Caco-2 (cell line): Measurements from ENCODE around the gene CFAP99. TPM values are rescaled to one million over a fixed set of nuclear protein-coding genes. Genes with fewer than 3 reads are reported as not detected.
A peak's percentile ranks its signal among the peaks of the same experiment; 100 is the strongest.
"Not testable (repeated sequence)": the region's sequence is repeated elsewhere in the genome, so short reads cannot be mapped to it uniquely, and the experiment has no call there.

ENCODE experiments used
- BruUV-seq: library from RNA; stranded (reverse); fragments of 400-500 nt; replicated peaks from 2 replicates; lab custom pipeline; 2021; lab: Mats Ljungman, UMichigan
- CTCF ChIA-PET: fragments of 300-600 bp; sonication (Branson Sonifier 250); formaldehyde crosslinking; loops from one replicate; lab custom pipeline; 2022; ENCODE audit warnings: antibody characterized with exemption; lab: Charles Lee
- POLR2A ChIA-PET: fragments of 300-600 bp; sonication (Branson Sonifier 250); formaldehyde crosslinking; loops from one replicate; lab custom pipeline; 2022; ENCODE audit warnings: antibody characterized with exemption; lab: Charles Lee
- DNase-seq, 2 experiments: peaks; one replicate each; pipeline versions ENCODE4 v3.0.0 to v3.0.0-alpha.2; 2020 to 2022
- H3K27me3 ChIP-seq: replicated peaks from 2 replicates; pipeline ENCODE4 v1.6.0; 2011; ENCODE audit warnings: low read length; ENCODE audit not compliant: control insufficient read depth, insufficient read depth
- H3K36me3 ChIP-seq: 2 replicates; pipeline ENCODE4 v1.5.1; 2011; ENCODE audit warnings: low read length; ENCODE audit not compliant: control insufficient read depth, insufficient read depth
- H3K4me1 ChIP-seq: fragments of 250-450 bp; sonication (Bioruptor Pico); 2 replicates; pipeline ENCODE4 v1.5.1; 2020; ENCODE audit warnings: mild to moderate bottlenecking
- H3K4me3 ChIP-seq: 2 replicates; pipeline ENCODE4 v1.5.1; 2011; ENCODE audit warnings: low read depth, mild to moderate bottlenecking, control low read depth, low read length
- H3K9me3 ChIP-seq: fragments of 250-450 bp; sonication (Bioruptor Pico); 2 replicates; pipeline ENCODE4 v1.5.1; 2020; ENCODE audit warnings: mild to moderate bottlenecking, moderate library complexity
- H3K27ac Mint-ChIP-seq: one replicate; pipeline ENCODE4 v1.8.0; 2022; ENCODE audit warnings: mixed read lengths; ENCODE audit not compliant: unreplicated experiment
- H3K27me3 Mint-ChIP-seq: one replicate; pipeline ENCODE4 v1.8.0; 2022; ENCODE audit warnings: mixed read lengths; ENCODE audit not compliant: insufficient read depth, unreplicated experiment
- H3K36me3 Mint-ChIP-seq: one replicate; pipeline ENCODE4 v1.8.0; 2022; ENCODE audit warnings: mild to moderate bottlenecking, mixed read lengths; ENCODE audit not compliant: insufficient read depth, unreplicated experiment
- H3K4me1 Mint-ChIP-seq: one replicate; pipeline ENCODE4 v1.8.0; 2022; ENCODE audit warnings: low read depth, mixed read lengths; ENCODE audit not compliant: unreplicated experiment
- H3K4me3 Mint-ChIP-seq: one replicate; pipeline ENCODE4 v1.8.0; 2022; ENCODE audit warnings: mild to moderate bottlenecking, moderate library complexity, mixed read lengths; ENCODE audit not compliant: unreplicated experiment
- H3K9me3 Mint-ChIP-seq: one replicate; pipeline ENCODE4 v1.8.0; 2022; ENCODE audit warnings: mixed read lengths; ENCODE audit not compliant: unreplicated experiment
- intact Hi-C: fragments of 100-400 bp; cut with micrococcal nuclease; formaldehyde crosslinking; loops from one replicate; pipeline ENCODE4 v1.10.0; 2022; ENCODE audit not compliant: unreplicated experiment
- total RNA-seq: library from RNA; stranded (reverse); gene quantifications from 2 replicates; pipeline ENCODE4 v1.2.3, GENCODE V29; 2022
- TF ChIP-seq, protein P1 (sequence below), 2 experiments: fragments of 200-600 bp in 1 of 2; IDR thresholded peaks; 1 replicate in 1 of 2; 2 replicates in 1 of 2; pipeline versions ENCODE4 v1.5.1 to v1.8.0; 2011 to 2022; ENCODE audit warnings: antibody characterized with exemption in 1 of 2, control low read depth in 1 of 2, inconsistent platforms in 1 of 2, low read depth in 1 of 2, low read length in 1 of 2, mild to moderate bottlenecking in 1 of 2, moderate library complexity in 1 of 2; ENCODE audit not compliant: insufficient read depth in 1 of 2, severe bottlenecking in 1 of 2, unreplicated experiment in 1 of 2

Gene CFAP99
- total RNA-seq, 1 experiment from 2014 or later: not detected

- Histone ChIP-seq H3K4me1 (peaks cover 7% of the 10 kb centered on the region), H3K9me3 (no peaks in the 10 kb centered on the region), H3K36me3 (no peaks in the 10 kb centered on the region), H3K4me3 (peak overlapping the region; percentile 33), H3K27me3 (no peaks in the 10 kb centered on the region)
- no peak overlapping the region for H3K27ac Mint-ChIP-seq
- CTCF ChIA-PET: interaction anchor here (0.6 to 1.5 kb wide), 2 partner anchors 59 to 243 kb away, joined by 6 to 14 read pairs; no protein-coding TSS in a partner anchor
- no peaks in the 10 kb centered on the region for H3K9me3 Mint-ChIP-seq
- H3K27me3 Mint-ChIP-seq: no peaks in the 10 kb centered on the region
- peaks cover 10% of the 10 kb centered on the region for H3K36me3 Mint-ChIP-seq
- intact Hi-C loops: loop anchor here (1.0 to 5.0 kb wide), 3 partner anchors 46 to 243 kb away; partner anchors contain the start of genes CFAP99, HAUS3, POLN and ZFYVE28
- no TSS peak for BruUV-seq
- H3K4me3 Mint-ChIP-seq: peak overlapping the region; percentile 70
- TF ChIP-seq, protein P1, sequence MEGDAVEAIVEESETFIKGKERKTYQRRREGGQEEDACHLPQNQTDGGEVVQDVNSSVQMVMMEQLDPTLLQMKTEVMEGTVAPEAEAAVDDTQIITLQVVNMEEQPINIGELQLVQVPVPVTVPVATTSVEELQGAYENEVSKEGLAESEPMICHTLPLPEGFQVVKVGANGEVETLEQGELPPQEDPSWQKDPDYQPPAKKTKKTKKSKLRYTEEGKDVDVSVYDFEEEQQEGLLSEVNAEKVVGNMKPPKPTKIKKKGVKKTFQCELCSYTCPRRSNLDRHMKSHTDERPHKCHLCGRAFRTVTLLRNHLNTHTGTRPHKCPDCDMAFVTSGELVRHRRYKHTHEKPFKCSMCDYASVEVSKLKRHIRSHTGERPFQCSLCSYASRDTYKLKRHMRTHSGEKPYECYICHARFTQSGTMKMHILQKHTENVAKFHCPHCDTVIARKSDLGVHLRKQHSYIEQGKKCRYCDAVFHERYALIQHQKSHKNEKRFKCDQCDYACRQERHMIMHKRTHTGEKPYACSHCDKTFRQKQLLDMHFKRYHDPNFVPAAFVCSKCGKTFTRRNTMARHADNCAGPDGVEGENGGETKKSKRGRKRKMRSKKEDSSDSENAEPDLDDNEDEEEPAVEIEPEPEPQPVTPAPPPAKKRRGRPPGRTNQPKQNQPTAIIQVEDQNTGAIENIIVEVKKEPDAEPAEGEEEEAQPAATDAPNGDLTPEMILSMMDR (IDR thresholded peaks at IDR 0.05; ENCODE audit: insufficient read depth in 1 of 2, low read depth in 1 of 2, low read length in 1 of 2, severe bottlenecking in 1 of 2, unreplicated experiment in 1 of 2): peak in 1 of 2 experiments; percentile 4
- DNase-seq: no peak
- POLR2A ChIA-PET: interaction anchor here (1.2 kb wide), 1 partner anchor 201 kb away, joined by 4 read pairs; no protein-coding TSS in a partner anchor
- H3K4me1 Mint-ChIP-seq: peaks cover 8% of the 10 kb centered on the region
These were observed 44.4 kb downstream of the CFAP99 start for GRCh38 chr4:2462992-2463762.

DNA sequence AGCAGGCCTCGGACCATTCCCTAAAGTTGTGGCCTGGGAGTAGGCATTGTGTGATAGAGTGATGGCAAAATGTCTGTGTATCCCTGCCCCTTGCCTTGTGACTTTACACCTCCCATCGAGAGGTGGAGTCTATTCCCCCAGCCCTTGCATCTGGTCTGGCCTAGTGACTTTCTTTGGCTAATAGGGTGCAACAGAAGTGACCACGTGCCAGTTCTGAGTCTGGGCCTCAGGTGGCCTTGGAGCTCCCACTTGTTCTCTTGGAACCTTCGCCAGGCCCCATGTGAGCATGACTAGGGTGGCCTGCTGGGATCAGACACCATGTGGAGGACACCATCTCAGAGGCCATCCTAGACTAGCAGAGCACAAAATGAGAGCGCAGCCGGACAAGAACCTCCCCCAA, 46.3 kb downstream of the CFAP99 start:
- no peak overlapping the region for H3K27ac Mint-ChIP-seq
- no peaks in the 10 kb centered on the region for H3K27me3 Mint-ChIP-seq
- CTCF ChIA-PET: interaction anchor here (0.9 to 1.3 kb wide), 3 partner anchors 46 to 223 kb away, joined by 3 to 5 read pairs (median 4); partner anchors contain the start of genes CFAP99, FAM193A, HAUS3 and POLN
- H3K36me3 Mint-ChIP-seq: peaks cover 25% of the 10 kb centered on the region
- DNase-seq: no peak
- no peaks in the 10 kb centered on the region for H3K9me3 Mint-ChIP-seq
- intact Hi-C loops: no loop called here
- peaks cover 7% of the 10 kb centered on the region for H3K4me1 ChIP-seq
- no peaks in the 10 kb centered on the region for H3K27me3 ChIP-seq
- TF ChIP-seq, protein P1 (IDR thresholded peaks at IDR 0.05; ENCODE audit: insufficient read depth in 1 of 2, low read depth in 1 of 2, low read length in 1 of 2, severe bottlenecking in 1 of 2, unreplicated experiment in 1 of 2): no peak
- H3K9me3 ChIP-seq: no peaks in the 10 kb centered on the region
- no peaks in the 10 kb centered on the region for H3K36me3 ChIP-seq
- H3K4me3 Mint-ChIP-seq: no peak overlapping the region
- no TSS peak for BruUV-seq
- H3K4me3 ChIP-seq: no peak overlapping the region
- H3K4me1 Mint-ChIP-seq: peaks cover 8% of the 10 kb centered on the region
- POLR2A ChIA-PET: interaction anchor here (0.5 kb wide), 1 partner anchor 71 kb away, joined by 5 read pairs; the partner anchor contains the start of gene FAM193A

GRCh38 chr4:2465544-2465943, 46.8 kb downstream of the CFAP99 start:
- intact Hi-C loops, H3K36me3 ChIP-seq, H3K4me3 Mint-ChIP-seq, H3K27me3 ChIP-seq, H3K27me3 Mint-ChIP-seq, BruUV-seq, POLR2A ChIA-PET, H3K27ac Mint-ChIP-seq, H3K4me1 ChIP-seq, H3K4me3 ChIP-seq, H3K9me3 ChIP-seq, H3K9me3 Mint-ChIP-seq, H3K4me1 Mint-ChIP-seq, DNase-seq: not testable (repeated sequence)
- H3K36me3 Mint-ChIP-seq: peaks cover 25% of the 10 kb centered on the region
- CTCF ChIA-PET: interaction anchor here (1.3 kb wide), 1 partner anchor 47 kb away, joined by 5 read pairs; the partner anchor contains the start of gene CFAP99
